A673 (cell line): ENCODE results near the gene KISS1. TPM values are rescaled to one million over a fixed set of nuclear protein-coding genes. Genes with fewer than 3 reads are reported as not detected.

Experiments
- BruUV-seq: library from RNA; stranded (reverse); fragments of 400-500 nt; replicated peaks from 2 replicates; lab custom pipeline; 2021; lab: Mats Ljungman, UMichigan
- CTCF ChIA-PET: fragments of 300-600 bp; sonication (Branson Sonifier 250); formaldehyde crosslinking; loops from one replicate; lab custom pipeline; 2022; ENCODE audit warnings: antibody characterized with exemption; lab: Charles Lee
- POLR2A ChIA-PET: fragments of 300-600 bp; sonication (Branson Sonifier 250); formaldehyde crosslinking; loops from one replicate; lab custom pipeline; 2022; ENCODE audit warnings: antibody characterized with exemption; ENCODE audit not compliant: low non-redundant PET; lab: Charles Lee
- DNase-seq: peaks from one replicate; pipeline ENCODE4 v3.0.0-alpha.2; 2015; ENCODE audit warnings: low spot score
- H3K27ac ChIP-seq: fragments of 200-600 bp; sonication (generic); 2 replicates; pipeline ENCODE4 v1.5.1; 2016; ENCODE audit warnings: mixed run types, low read depth, mild to moderate bottlenecking, mixed read lengths, antibody characterized with exemption, low read length; ENCODE audit not compliant: poor library complexity, severe bottlenecking
- H3K27me3 ChIP-seq: fragments of 200-600 bp; sonication (generic); replicated peaks from 2 replicates; pipeline ENCODE4 v1.6.1; 2017; ENCODE audit warnings: mixed run types, low read depth, mild to moderate bottlenecking, mixed read lengths, antibody characterized with exemption, low read length; ENCODE audit not compliant: insufficient read depth, poor library complexity
- H3K36me3 ChIP-seq: fragments of 200-600 bp; sonication (generic); 2 replicates; pipeline ENCODE4 v1.6.1; 2016; ENCODE audit warnings: mixed run types, mild to moderate bottlenecking, mixed read lengths, antibody characterized with exemption, low read length; ENCODE audit not compliant: insufficient read depth, poor library complexity, severe bottlenecking
- H3K4me1 ChIP-seq: fragments of 200-600 bp; sonication (generic); 2 replicates; pipeline ENCODE4 v1.6.1; 2017; ENCODE audit warnings: mixed run types, mild to moderate bottlenecking, mixed read lengths, antibody characterized with exemption, low read length; ENCODE audit not compliant: insufficient read depth, poor library complexity, severe bottlenecking
- H3K4me3 ChIP-seq: fragments of 200-600 bp; sonication (generic); 2 replicates; pipeline ENCODE4 v1.5.1; 2016; ENCODE audit warnings: low read depth, mixed run types, mild to moderate bottlenecking, mixed read lengths, low read length; ENCODE audit not compliant: poor library complexity, severe bottlenecking
- H3K9me3 ChIP-seq: fragments of 200-600 bp; sonication (generic); 2 replicates; pipeline ENCODE4 v1.6.1; 2016; ENCODE audit warnings: mixed run types, low read depth, mild to moderate bottlenecking, mixed read lengths, antibody characterized with exemption, low read length; ENCODE audit not compliant: poor library complexity, severe bottlenecking
- CTCF ChIP-seq: fragments of 300-800, 200-600 bp; sonication (generic); conservative IDR thresholded peaks from 2 replicates; pipeline ENCODE4 v1.5.1; 2017; ENCODE audit warnings: low read depth, mild to moderate bottlenecking, antibody characterized with exemption, low read length, moderate library complexity, mixed read lengths
- EZH2 ChIP-seq: fragments of 200-600 bp; sonication (generic); IDR thresholded peaks from 2 replicates; pipeline ENCODE4 v1.6.1; 2017; ENCODE audit warnings: borderline replicate concordance, low read depth, mild to moderate bottlenecking, mixed read lengths, antibody characterized with exemption, low read length; ENCODE audit not compliant: poor library complexity, severe bottlenecking
- intact Hi-C: fragments of 100-400 bp; cut with micrococcal nuclease; formaldehyde crosslinking; loops from one replicate; pipeline ENCODE4 v1.10.0; 2022; ENCODE audit not compliant: unreplicated experiment
- total RNA-seq: library from RNA; stranded (reverse); gene quantifications from 2 replicates; pipeline ENCODE4 v1.2.3, GENCODE V29; 2021

Gene KISS1
- total RNA-seq, 1 experiment from 2014 or later, result not detected

GRCh38 chr1:204147406-204148383 lies 48.6 kb downstream of the KISS1 start:
- no peak for TF ChIP-seq EZH2
- TF ChIP-seq CTCF, result no peak
- Histone ChIP-seq H3K36me3 (no peaks in the 10 kb centered on the region), H3K27me3 (no peaks in the 10 kb centered on the region), H3K4me1 (peaks cover 6% of the 10 kb centered on the region), H3K9me3 (no peaks in the 10 kb centered on the region), H3K27ac (no peak overlapping the region), H3K4me3 (no peak overlapping the region)
- no TSS peak for BruUV-seq
- DNase-seq, result no peak
- ChIA-PET POLR2A (interaction anchor here (0.7 kb wide), 1 partner anchor 8 kb away, joined by 6 read pairs; no protein-coding TSS in a partner anchor), CTCF (no interaction called here)
- intact Hi-C loops, result no loop called here

GRCh38 chr1:204146965-204147364 lies 49.3 kb downstream of the KISS1 start:
- no peaks in the 10 kb centered on the region for H3K9me3 ChIP-seq
- no peak overlapping the region for H3K27ac ChIP-seq
- DNase-seq, result no peak
- POLR2A ChIA-PET, result no interaction called here
- H3K27me3 ChIP-seq, result no peaks in the 10 kb centered on the region
- H3K4me1 ChIP-seq, result peaks cover 6% of the 10 kb centered on the region
- no peak overlapping the region for H3K4me3 ChIP-seq
- TF ChIP-seq CTCF (no peak), EZH2 (no peak)
- no peaks in the 10 kb centered on the region for H3K36me3 ChIP-seq
- no TSS peak for BruUV-seq
- intact Hi-C loops, result no loop called here
- CTCF ChIA-PET, result no interaction called here

- H3K4me3 ChIP-seq, result no peak overlapping the region
- H3K27me3 ChIP-seq, result no peaks in the 10 kb centered on the region
- no peak overlapping the region for H3K27ac ChIP-seq
- BruUV-seq, result no TSS peak
- no peak for DNase-seq
- ChIA-PET CTCF (no interaction called here), POLR2A (no interaction called here)
- no peaks in the 10 kb centered on the region for H3K36me3 ChIP-seq
- peaks cover under 1% of the 10 kb centered on the region for H3K4me1 ChIP-seq
- TF ChIP-seq CTCF (no peak), EZH2 (no peak)
- H3K9me3 ChIP-seq, result no peaks in the 10 kb centered on the region
- intact Hi-C loops, result no loop called here
These were observed 50.0 kb downstream of the KISS1 start for GRCh38 chr1:204146309-204146708.
